Uterus (tissue), 4 donors: ENCODE results near the gene ACSF2. TPM values are rescaled to one million over a fixed set of nuclear protein-coding genes. Genes with fewer than 3 reads are reported as not detected.
A peak's percentile ranks its signal among the peaks of the same experiment; 100 is the strongest.
"Not testable (repeated sequence)": the region's sequence is repeated elsewhere in the genome, so short reads cannot be mapped to it uniquely, and the experiment has no call there.

Source experiments
- DNase-seq, 2 donors: peaks; one replicate each; pipeline ENCODE4 v3.0.0-alpha.2; 2019 to 2020
- H3K27ac ChIP-seq, 2 donors: fragments of 200-600 bp; sonication (generic); 1 replicate in 1 of 2; 2 replicates in 1 of 2; pipeline ENCODE4 v1.5.1; 2016 to 2018
- H3K27me3 ChIP-seq, 2 donors: fragments of 200-600 bp; sonication (generic); one replicate each; pipeline ENCODE4 v1.5.1; 2018 to 2019; ENCODE audit warnings: control low read depth in 1 of 2
- H3K36me3 ChIP-seq, 2 donors: fragments of 200-600 bp; sonication (generic); one replicate each; pipeline ENCODE4 v1.5.1; 2019; ENCODE audit warnings: control low read depth in 1 of 2
- H3K4me1 ChIP-seq, 2 donors: fragments of 200-600 bp; sonication (generic); one replicate each; pipeline ENCODE4 v1.5.1; 2018 to 2019; ENCODE audit warnings: control low read depth in 1 of 2
- H3K4me3 ChIP-seq, 2 donors: fragments of 200-600 bp; sonication (generic); 1 replicate in 1 of 2; 2 replicates in 1 of 2; pipeline ENCODE4 v1.5.1; 2018 to 2019; ENCODE audit warnings: mild to moderate bottlenecking in 1 of 2
- H3K9me3 ChIP-seq, 2 donors: fragments of 200-600 bp; sonication (generic); one replicate each; pipeline ENCODE4 v1.5.1; 2019; ENCODE audit warnings: control low read depth in 1 of 2
- CTCF ChIP-seq, 4 experiments: fragments of 200-600 bp in 2 of 4; fragments of 450-650 bp in 2 of 4; sonication (generic) in 2 of 4; IDR thresholded peaks; one replicate each; pipeline ENCODE4 v1.5.1; 2016 to 2019; ENCODE audit warnings: antibody characterized with exemption in 4 of 4, mild to moderate bottlenecking in 2 of 4, moderate library complexity in 1 of 4
- POLR2A ChIP-seq, 2 donors: fragments of 450-650 bp; IDR thresholded peaks; one replicate each; pipeline ENCODE4 v1.6.1; 2016; ENCODE audit warnings: antibody characterized with exemption in 2 of 2, mild to moderate bottlenecking in 1 of 2, moderate library complexity in 1 of 2
- intact Hi-C: fragments of 100-400 bp; cut with DNase I; formaldehyde crosslinking; loops from one replicate; pipeline ENCODE4 v1.15.1; 2023; ENCODE audit warnings: low total_unique reads
- total RNA-seq, 4 donors: library from RNA; depleted of rRNA in 3 of 4; stranded (reverse); fragments of >200 nt in 3 of 4; gene quantifications; one replicate each; pipeline versions ENCODE4 v1.1.0 to v1.2.4, GENCODE V29; 2014 to 2023
- donor health status: DM: yes; HTN: yes; CAD: no.

The ACSF2 gene
- total RNA-seq, 4 donors from 2014 or later: 16.7 to 60.6 (median 45.7) TPM

GRCh38 chr17:50426814-50427787 is 1.1 kb downstream of the ACSF2 start:
- H3K27me3 ChIP-seq: no peaks in the 10 kb centered on the region
- peaks cover 0 to 4% of the 10 kb centered on the region in 2 donors for H3K4me1 ChIP-seq
- DNase-seq: peak in 1 of 2 donors; percentile 19
- peak overlapping the region; percentile 86 for H3K27ac ChIP-seq
- TF ChIP-seq POLR2A (IDR thresholded peaks at IDR 0.05) (peak in 1 of 2 donors; percentile 11), CTCF (IDR thresholded peaks at IDR 0.05) (peak in 1 of 4 experiments; percentile 11)
- no peaks in the 10 kb centered on the region for H3K36me3 ChIP-seq
- H3K9me3 ChIP-seq: no peaks in the 10 kb centered on the region
- H3K4me3 ChIP-seq: peak overlapping the region; percentile 68 to 80
- intact Hi-C loops: no loop called here

- H3K36me3 ChIP-seq, H3K27ac ChIP-seq, H3K9me3 ChIP-seq, H3K27me3 ChIP-seq, H3K4me3 ChIP-seq, H3K4me1 ChIP-seq, intact Hi-C loops, DNase-seq: not testable (repeated sequence)
Measured at GRCh38 chr17:50428126-50428525, 2.1 kb downstream of the ACSF2 start.

- H3K9me3 ChIP-seq: no peaks in the 10 kb centered on the region
- no peak overlapping the region for H3K27ac ChIP-seq
- intact Hi-C loops: no loop called here
- no peaks in the 10 kb centered on the region for H3K36me3 ChIP-seq
- no peak for DNase-seq
- no peaks in the 10 kb centered on the region for H3K27me3 ChIP-seq
- no peak overlapping the region for H3K4me3 ChIP-seq
- peaks cover 0 to 4% of the 10 kb centered on the region in 2 donors for H3K4me1 ChIP-seq
- no peak for TF ChIP-seq CTCF (IDR thresholded peaks at IDR 0.05)
- no peak for TF ChIP-seq POLR2A (IDR thresholded peaks at IDR 0.05)
Measured at GRCh38 chr17:50428831-50429424, 2.9 kb downstream of the ACSF2 start.

GRCh38 chr17:50429793-50430192 is 3.8 kb downstream of the ACSF2 start:
- no peaks in the 10 kb centered on the region for H3K36me3 ChIP-seq
- no peak for TF ChIP-seq POLR2A (IDR thresholded peaks at IDR 0.05)
- no peak for TF ChIP-seq CTCF (IDR thresholded peaks at IDR 0.05)
- DNase-seq: no peak
- H3K4me1 ChIP-seq: peaks cover 0 to 4% of the 10 kb centered on the region in 2 donors
- no peak overlapping the region for H3K4me3 ChIP-seq
- no peaks in the 10 kb centered on the region for H3K27me3 ChIP-seq
- no peak overlapping the region for H3K27ac ChIP-seq
- H3K9me3 ChIP-seq: no peaks in the 10 kb centered on the region
- intact Hi-C loops: no loop called here

- H3K27ac ChIP-seq: no peak overlapping the region
- H3K4me1 ChIP-seq: peaks cover 0 to 4% of the 10 kb centered on the region in 2 donors
Measured at GRCh38 chr17:50430821-50431618, 5.0 kb downstream of the ACSF2 start.

More at GRCh38 chr17:50430821-50431618, 5.0 kb downstream of the ACSF2 start:
- intact Hi-C loops: no loop called here
- no peaks in the 10 kb centered on the region for H3K27me3 ChIP-seq
- H3K4me3 ChIP-seq: no peak overlapping the region
- no peaks in the 10 kb centered on the region for H3K9me3 ChIP-seq
- no peaks in the 10 kb centered on the region for H3K36me3 ChIP-seq
- no peak for TF ChIP-seq CTCF (IDR thresholded peaks at IDR 0.05)
- TF ChIP-seq POLR2A (IDR thresholded peaks at IDR 0.05): no peak
- no peak for DNase-seq
